Kidney epithelial cell (primary cell): ENCODE measurements around the gene GAD2. TPM values are rescaled to one million over a fixed set of nuclear protein-coding genes. Genes with fewer than 3 reads are reported as not detected.
A peak's percentile ranks its signal among the peaks of the same experiment; 100 is the strongest.

Experiments
- DNase-seq: peaks from one replicate; pipeline ENCODE4 v3.0.0-alpha.2; 2010; ENCODE audit warnings: low read depth
- H3K27me3 ChIP-seq: 2 replicates; pipeline ENCODE4 v1.6.0; 2011; ENCODE audit warnings: low read length; ENCODE audit not compliant: control insufficient read depth, insufficient read depth
- H3K36me3 ChIP-seq: 2 replicates; pipeline ENCODE4 v1.5.1; 2011; ENCODE audit warnings: low read length; ENCODE audit not compliant: control insufficient read depth, insufficient read depth
- H3K4me3 ChIP-seq: 2 replicates; pipeline ENCODE4 v1.5.1; 2011; ENCODE audit warnings: low read depth, mild to moderate bottlenecking, control low read depth, low read length
- total RNA-seq: library from RNA; depleted of rRNA; stranded (reverse); fragments of >200 nt; gene quantifications from 2 replicates; pipeline ENCODE4 v1.2.3, GENCODE V29; 2015
- TF ChIP-seq, protein P1 (sequence below): IDR thresholded peaks from 2 replicates; pipeline ENCODE4 v1.5.1; 2011; ENCODE audit warnings: mild to moderate bottlenecking, moderate library complexity, low read length, control low read depth, inconsistent platforms; ENCODE audit not compliant: insufficient read depth, poor library complexity, severe bottlenecking

Gene GAD2
- total RNA-seq, 1 donor from 2014 or later = not detected

GRCh38 chr10:26326851-26327250 is 110.3 kb downstream of the GAD2 start:
- H3K4me3 ChIP-seq = no peak overlapping the region
- no peaks in the 10 kb centered on the region for H3K27me3 ChIP-seq
- TF ChIP-seq, protein P1, sequence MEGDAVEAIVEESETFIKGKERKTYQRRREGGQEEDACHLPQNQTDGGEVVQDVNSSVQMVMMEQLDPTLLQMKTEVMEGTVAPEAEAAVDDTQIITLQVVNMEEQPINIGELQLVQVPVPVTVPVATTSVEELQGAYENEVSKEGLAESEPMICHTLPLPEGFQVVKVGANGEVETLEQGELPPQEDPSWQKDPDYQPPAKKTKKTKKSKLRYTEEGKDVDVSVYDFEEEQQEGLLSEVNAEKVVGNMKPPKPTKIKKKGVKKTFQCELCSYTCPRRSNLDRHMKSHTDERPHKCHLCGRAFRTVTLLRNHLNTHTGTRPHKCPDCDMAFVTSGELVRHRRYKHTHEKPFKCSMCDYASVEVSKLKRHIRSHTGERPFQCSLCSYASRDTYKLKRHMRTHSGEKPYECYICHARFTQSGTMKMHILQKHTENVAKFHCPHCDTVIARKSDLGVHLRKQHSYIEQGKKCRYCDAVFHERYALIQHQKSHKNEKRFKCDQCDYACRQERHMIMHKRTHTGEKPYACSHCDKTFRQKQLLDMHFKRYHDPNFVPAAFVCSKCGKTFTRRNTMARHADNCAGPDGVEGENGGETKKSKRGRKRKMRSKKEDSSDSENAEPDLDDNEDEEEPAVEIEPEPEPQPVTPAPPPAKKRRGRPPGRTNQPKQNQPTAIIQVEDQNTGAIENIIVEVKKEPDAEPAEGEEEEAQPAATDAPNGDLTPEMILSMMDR = no peak
- H3K36me3 ChIP-seq = no peaks in the 10 kb centered on the region
- no peak for DNase-seq

- DNase-seq = no peak
- no peaks in the 10 kb centered on the region for H3K27me3 ChIP-seq
- TF ChIP-seq, protein P1 = no peak
- H3K4me3 ChIP-seq = no peak overlapping the region
- no peaks in the 10 kb centered on the region for H3K36me3 ChIP-seq
These were observed 111.2 kb downstream of the GAD2 start for GRCh38 chr10:26327811-26328210.

DNA sequence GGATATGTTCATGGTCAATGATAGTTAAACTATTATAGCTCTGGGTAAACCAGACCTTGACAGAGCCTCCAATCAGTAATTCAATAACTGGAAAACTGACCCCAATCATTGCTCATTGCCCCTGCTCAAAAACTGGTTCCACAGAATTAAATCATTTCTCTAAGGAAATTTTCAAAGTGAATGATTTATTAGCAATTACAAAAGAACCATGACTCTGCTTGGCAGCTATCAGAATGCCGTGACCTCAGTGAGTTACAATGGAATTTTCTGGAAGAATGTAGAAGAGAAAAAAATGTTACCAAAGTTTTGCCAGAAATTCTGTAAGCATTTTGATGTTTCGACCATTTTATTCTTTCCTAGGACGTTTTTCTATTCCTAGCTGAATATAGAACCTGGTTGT is 114.8 kb downstream of the GAD2 start:
- no peaks in the 10 kb centered on the region for H3K27me3 ChIP-seq
- H3K36me3 ChIP-seq = no peaks in the 10 kb centered on the region
- no peak overlapping the region for H3K4me3 ChIP-seq
- no peak for DNase-seq
- TF ChIP-seq, protein P1 = no peak

DNA sequence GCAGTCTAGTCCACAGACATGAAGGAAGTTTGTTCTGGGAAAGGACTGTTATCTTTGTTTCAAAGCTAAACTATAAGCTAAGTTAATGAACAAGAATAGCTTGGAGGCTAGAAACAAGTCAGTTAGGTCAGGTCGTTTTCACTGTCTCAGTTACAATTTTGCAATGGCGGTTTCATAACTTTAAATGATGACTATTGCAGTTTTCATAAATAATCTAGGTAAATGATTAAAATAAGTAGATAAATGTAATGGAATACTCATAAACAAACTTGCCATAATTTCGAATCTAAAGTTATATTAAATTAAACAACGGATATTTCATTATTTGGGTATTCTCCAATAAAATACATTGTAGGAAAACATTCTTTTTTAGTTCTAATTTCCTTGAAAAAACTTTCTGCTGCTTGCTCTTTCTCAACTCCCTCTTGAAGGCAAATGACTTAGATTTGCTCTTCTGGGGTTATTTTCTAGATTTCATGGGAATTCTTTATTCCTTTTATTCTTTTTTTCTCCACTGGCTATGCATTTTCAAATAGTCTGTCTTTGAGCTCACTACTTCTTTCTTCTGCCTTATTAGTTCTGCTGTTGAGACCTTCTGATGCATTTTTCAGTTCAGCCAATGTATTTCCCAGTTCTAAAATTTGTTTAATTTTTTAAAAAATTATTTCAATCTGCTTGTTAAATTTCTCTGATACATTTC is 117.8 kb downstream of the GAD2 start:
- no peaks in the 10 kb centered on the region for H3K36me3 ChIP-seq
- TF ChIP-seq, protein P1 = no peak
- DNase-seq = no peak
- no peak overlapping the region for H3K4me3 ChIP-seq
- no peaks in the 10 kb centered on the region for H3K27me3 ChIP-seq

GRCh38 chr10:26334932-26335573 is 118.5 kb downstream of the GAD2 start:
- DNase-seq = peak; percentile 16
- TF ChIP-seq, protein P1 = peak; percentile 67
- no peak overlapping the region for H3K4me3 ChIP-seq
- H3K27me3 ChIP-seq = no peaks in the 10 kb centered on the region
- H3K36me3 ChIP-seq = no peaks in the 10 kb centered on the region

DNA sequence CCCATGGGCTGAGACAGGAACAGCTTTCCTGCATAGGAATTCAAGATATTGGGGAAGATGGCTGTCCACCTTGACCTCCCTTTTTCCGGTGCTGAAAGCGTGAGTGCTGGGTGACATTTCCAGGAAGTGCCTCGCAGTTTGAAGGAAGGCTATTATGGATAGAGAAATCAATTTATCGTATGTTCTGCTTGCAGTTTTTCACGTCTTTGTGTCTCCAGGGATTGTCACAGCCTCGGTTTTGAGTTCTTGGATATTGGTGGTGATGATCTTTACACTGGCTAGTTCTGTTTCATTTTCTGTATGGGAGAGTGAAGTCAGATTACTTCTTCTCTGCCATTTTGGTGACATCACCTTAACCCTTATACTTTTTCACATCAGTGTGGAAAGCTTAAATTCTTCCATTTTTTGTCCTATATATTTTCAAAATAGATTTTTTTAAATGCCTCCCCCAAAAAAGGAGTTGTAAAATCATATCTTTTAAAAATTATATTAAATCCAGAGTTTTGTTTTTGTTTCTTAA is 119.1 kb downstream of the GAD2 start:
- DNase-seq = no peak
- Histone ChIP-seq H3K36me3 (no peaks in the 10 kb centered on the region), H3K27me3 (no peaks in the 10 kb centered on the region), H3K4me3 (no peak overlapping the region)
- TF ChIP-seq, protein P1 = no peak
